H9 (cell line): Measurements from ENCODE around the gene RPS6KB2. TPM values are rescaled to one million over a fixed set of nuclear protein-coding genes. Genes with fewer than 3 reads are reported as not detected.

ENCODE experiments used
- DNase-seq: peaks from one replicate; pipeline ENCODE4 v3.0.0-alpha.2; 2017
- H2AFZ ChIP-seq: one replicate; pipeline ENCODE4 v1.6.1; 2013; ENCODE audit warnings: mild to moderate bottlenecking, low read length, control low read depth, moderate library complexity
- H2AK5ac ChIP-seq: 2 replicates; pipeline ENCODE4 v1.6.1; 2013; ENCODE audit warnings: low read length, control low read depth, mixed read lengths; ENCODE audit not compliant: insufficient read length
- H2BK120ac ChIP-seq: one replicate; pipeline ENCODE4 v1.6.1; 2013; ENCODE audit warnings: low read depth, mild to moderate bottlenecking, low read length, control low read depth, inconsistent platforms; ENCODE audit not compliant: poor library complexity, severe bottlenecking
- H2BK12ac ChIP-seq: 2 replicates; pipeline ENCODE4 v1.6.1; 2013; ENCODE audit warnings: low read length, control low read depth, mixed read lengths, low read depth; ENCODE audit not compliant: insufficient read length
- H2BK15ac ChIP-seq: 2 replicates; pipeline ENCODE4 v1.6.1; 2013; ENCODE audit warnings: low read depth, low read length, control low read depth
- H2BK20ac ChIP-seq: one replicate; pipeline ENCODE4 v1.6.1; 2013; ENCODE audit warnings: low read depth, mild to moderate bottlenecking, low read length, control low read depth, inconsistent platforms; ENCODE audit not compliant: poor library complexity, severe bottlenecking
- H2BK5ac ChIP-seq: 2 replicates; pipeline ENCODE4 v1.6.1; 2013; ENCODE audit warnings: low read length, control low read depth, mixed read lengths; ENCODE audit not compliant: insufficient read length
- H3K14ac ChIP-seq: 2 replicates; pipeline ENCODE4 v1.6.1; 2013; ENCODE audit warnings: low read length, control low read depth; ENCODE audit not compliant: insufficient read depth
- H3K18ac ChIP-seq: 2 replicates; pipeline ENCODE4 v1.6.1; 2013; ENCODE audit warnings: low read depth, mild to moderate bottlenecking, mixed read lengths, low read length, control low read depth; ENCODE audit not compliant: insufficient read length
- H3K23ac ChIP-seq: 2 replicates; pipeline ENCODE4 v1.6.1; 2013; ENCODE audit warnings: low read length, control low read depth, mixed read lengths, low read depth; ENCODE audit not compliant: insufficient read length
- H3K23me2 ChIP-seq: 2 replicates; pipeline ENCODE4 v1.6.1; 2013; ENCODE audit warnings: low read depth, mild to moderate bottlenecking, mixed read lengths, low read length, control low read depth; ENCODE audit not compliant: insufficient read length, poor library complexity, severe bottlenecking
- H3K27ac ChIP-seq: 2 replicates; pipeline ENCODE4 v1.5.1; 2013; ENCODE audit warnings: low read length, control low read depth, mixed read lengths, low read depth; ENCODE audit not compliant: insufficient read length
- H3K27me3 ChIP-seq: 2 replicates; pipeline ENCODE4 v1.6.1; 2013; ENCODE audit warnings: low read length, control low read depth, inconsistent platforms; ENCODE audit not compliant: insufficient read depth
- H3K4ac ChIP-seq: 2 replicates; pipeline ENCODE4 v1.6.1; 2013; ENCODE audit warnings: low read depth, mild to moderate bottlenecking, control low read depth, inconsistent platforms, low read length, moderate library complexity
- H3K4me1 ChIP-seq: 2 replicates; pipeline ENCODE4 v1.6.1; 2013; ENCODE audit warnings: low read length, control low read depth, inconsistent platforms; ENCODE audit not compliant: insufficient read depth
- H3K4me2 ChIP-seq: 2 replicates; pipeline ENCODE4 v1.6.1; 2013; ENCODE audit warnings: low read length, control low read depth, mixed read lengths; ENCODE audit not compliant: insufficient read length, insufficient read depth
- H3K56ac ChIP-seq: 2 replicates; pipeline ENCODE4 v1.6.1; 2013; ENCODE audit warnings: low read depth, mild to moderate bottlenecking, mixed read lengths, low read length, control low read depth; ENCODE audit not compliant: insufficient read length
- H3K79me1 ChIP-seq: 2 replicates; pipeline ENCODE4 v1.6.1; 2013; ENCODE audit warnings: low read depth, mild to moderate bottlenecking, moderate library complexity, low read length, control low read depth, inconsistent platforms; ENCODE audit not compliant: insufficient read depth, poor library complexity, severe bottlenecking
- H3K79me2 ChIP-seq: 2 replicates; pipeline ENCODE4 v1.6.1; 2013; ENCODE audit warnings: low read length, control low read depth, inconsistent platforms; ENCODE audit not compliant: insufficient read depth
- H3K9ac ChIP-seq: 2 replicates; pipeline ENCODE4 v1.6.1; 2013; ENCODE audit warnings: low read length, control low read depth, mixed read lengths; ENCODE audit not compliant: insufficient read length; ENCODE audit errors: extremely low read depth
- H3K9me3 ChIP-seq: one replicate; pipeline ENCODE4 v1.6.1; 2013; ENCODE audit warnings: low read depth, low read length, inconsistent platforms; ENCODE audit not compliant: control insufficient read depth
- H3T11ph ChIP-seq: one replicate; pipeline ENCODE4 v1.6.1; 2013; ENCODE audit warnings: mild to moderate bottlenecking, low read length, control low read depth, inconsistent platforms
- H4K20me1 ChIP-seq: one replicate; pipeline ENCODE4 v1.6.1; 2013; ENCODE audit not compliant: control insufficient read depth, insufficient read length, insufficient read depth
- H4K5ac ChIP-seq: 2 replicates; pipeline ENCODE4 v1.6.1; 2013; ENCODE audit warnings: low read depth, mild to moderate bottlenecking, mixed read lengths, low read length, control low read depth; ENCODE audit not compliant: insufficient read length
- H4K8ac ChIP-seq: replicated peaks from 2 replicates; pipeline ENCODE4 v1.6.1; 2013; ENCODE audit warnings: low read length, control low read depth, mixed read lengths, low read depth; ENCODE audit not compliant: insufficient read length
- H4K91ac ChIP-seq: 2 replicates; pipeline ENCODE4 v1.6.1; 2013; ENCODE audit warnings: low read depth, mild to moderate bottlenecking, moderate library complexity, mixed read lengths, low read length, control low read depth; ENCODE audit not compliant: insufficient read length
- H3K27ac Mint-ChIP-seq, 3 experiments: 2 replicates in 2 of 3; 3 replicates in 1 of 3; pipeline ENCODE4 v1.8.0; 2020 to 2021; ENCODE audit warnings: mixed read lengths in 3 of 3, mild to moderate bottlenecking in 1 of 3, moderate library complexity in 1 of 3
- H3K27me3 Mint-ChIP-seq: 2 replicates; pipeline ENCODE4 v1.8.0; 2021; ENCODE audit warnings: low read depth, mild to moderate bottlenecking, moderate library complexity, mixed read lengths
- H3K36me3 Mint-ChIP-seq, 3 experiments: 2 replicates in 2 of 3; 3 replicates in 1 of 3; pipeline ENCODE4 v1.8.0; 2020 to 2021; ENCODE audit warnings: low read depth in 3 of 3, mixed read lengths in 3 of 3; ENCODE audit not compliant: insufficient read depth in 1 of 3
- H3K4me1 Mint-ChIP-seq, 2 experiments: 2 replicates each; pipeline ENCODE4 v1.8.0; 2020; ENCODE audit warnings: mixed read lengths in 2 of 2
- H3K4me3 Mint-ChIP-seq, 2 experiments: 2 replicates in 1 of 2; 3 replicates in 1 of 2; pipeline ENCODE4 v1.8.0; 2020 to 2021; ENCODE audit warnings: mild to moderate bottlenecking in 2 of 2, mixed read lengths in 2 of 2, moderate library complexity in 1 of 2
- H3K9me3 Mint-ChIP-seq, 2 experiments: 2 replicates in 1 of 2; 3 replicates in 1 of 2; pipeline ENCODE4 v1.8.0; 2020; ENCODE audit warnings: mild to moderate bottlenecking in 2 of 2, mixed read lengths in 2 of 2, moderate library complexity in 1 of 2
- WGBS: extraction: QIAGEN DNeasy Blood & Tissue Kit; methylation state at CpG from one replicate; pipeline ENCODE4 v1.1.7; 2013; ENCODE audit warnings: missing lambda C conversion rate, low lambda C conversion rate, mixed read lengths; ENCODE audit not compliant: insufficient read length; ENCODE audit errors: extremely low coverage; 5-methylcytosine and 5-hydroxymethylcytosine counted together
- total RNA-seq: library from RNA; stranded (reverse); gene quantifications from 2 replicates; pipeline ENCODE4 v1.2.1, GENCODE V29; 2021
- TF ChIP-seq, protein P1 (sequence below): fragments of 200-600 bp; sonication (generic); conservative IDR thresholded peaks from 3 replicates; pipeline ENCODE4 v1.8.0; 2021; ENCODE audit warnings: antibody characterized with exemption, mild to moderate bottlenecking

Gene RPS6KB2
- total RNA-seq, 1 experiment from 2014 or later = 51.7 TPM

DNA sequence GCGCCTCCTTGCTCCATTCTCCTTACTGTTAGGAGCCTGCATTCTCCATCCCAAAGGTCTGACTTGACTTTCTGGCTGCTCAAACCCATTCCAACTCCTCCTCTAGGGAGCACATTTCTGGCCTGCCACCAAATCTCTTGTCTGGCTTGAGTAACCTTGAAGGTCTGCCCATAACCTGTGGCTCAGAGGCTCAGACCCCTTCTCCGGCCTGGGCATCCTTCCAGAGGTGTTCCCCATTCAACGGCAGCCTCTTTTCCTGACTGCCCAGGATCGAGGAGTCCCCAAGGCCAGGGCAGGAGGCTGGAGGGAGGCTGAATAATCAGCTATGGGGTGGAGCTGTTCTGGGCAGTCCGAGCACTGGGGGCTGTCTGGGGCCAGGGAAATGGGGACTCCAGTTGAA is 34.3 kb upstream of the RPS6KB2 start:
- Histone ChIP-seq H2BK20ac (no peak overlapping the region), H4K91ac (no peak overlapping the region), H3K27me3 (no peaks in the 10 kb centered on the region), H3K18ac (no peak overlapping the region), H3K23me2 (peaks cover 13% of the 10 kb centered on the region), H3K14ac (no peak overlapping the region), H3K79me1 (no peaks in the 10 kb centered on the region), H3K9ac (no peak overlapping the region), H3K4ac (no peak overlapping the region), H4K20me1 (no peaks in the 10 kb centered on the region), H2BK5ac (no peak overlapping the region), H3K4me2 (no peak overlapping the region), H3K9me3 (no peaks in the 10 kb centered on the region), H3T11ph (no peak overlapping the region), H3K79me2 (no peaks in the 10 kb centered on the region), H2AK5ac (no peak overlapping the region), H4K8ac (no peak overlapping the region), H3K27ac (no peak overlapping the region), H3K4me1 (no peaks in the 10 kb centered on the region; the same call in 1 of the 2 replicates), H2BK15ac (no peak overlapping the region), H2BK12ac (no peak overlapping the region), H4K5ac (no peak overlapping the region), H3K56ac (no peak overlapping the region), H2BK120ac (no peak overlapping the region), H2AFZ (no peak overlapping the region), H3K23ac (no peak overlapping the region)
- Mint-ChIP-seq H3K4me3 (peak overlapping the region; percentile 44 to 47; a peak in 4 of 5 replicates), H3K9me3 (no peaks in the 10 kb centered on the region; a peak in 1 of 5 replicates), H3K36me3 (peaks cover 19 to 42% (median 38%) of the 10 kb centered on the region in 3 experiments), H3K4me1 (peaks cover 26 to 30% of the 10 kb centered on the region in 2 experiments), H3K27ac (peak overlapping the region in 1 of 3 experiments; percentile 59; a peak in 1 of 7 replicates), H3K27me3 (no peaks in the 10 kb centered on the region)
- no peak for DNase-seq
- TF ChIP-seq, protein P1, sequence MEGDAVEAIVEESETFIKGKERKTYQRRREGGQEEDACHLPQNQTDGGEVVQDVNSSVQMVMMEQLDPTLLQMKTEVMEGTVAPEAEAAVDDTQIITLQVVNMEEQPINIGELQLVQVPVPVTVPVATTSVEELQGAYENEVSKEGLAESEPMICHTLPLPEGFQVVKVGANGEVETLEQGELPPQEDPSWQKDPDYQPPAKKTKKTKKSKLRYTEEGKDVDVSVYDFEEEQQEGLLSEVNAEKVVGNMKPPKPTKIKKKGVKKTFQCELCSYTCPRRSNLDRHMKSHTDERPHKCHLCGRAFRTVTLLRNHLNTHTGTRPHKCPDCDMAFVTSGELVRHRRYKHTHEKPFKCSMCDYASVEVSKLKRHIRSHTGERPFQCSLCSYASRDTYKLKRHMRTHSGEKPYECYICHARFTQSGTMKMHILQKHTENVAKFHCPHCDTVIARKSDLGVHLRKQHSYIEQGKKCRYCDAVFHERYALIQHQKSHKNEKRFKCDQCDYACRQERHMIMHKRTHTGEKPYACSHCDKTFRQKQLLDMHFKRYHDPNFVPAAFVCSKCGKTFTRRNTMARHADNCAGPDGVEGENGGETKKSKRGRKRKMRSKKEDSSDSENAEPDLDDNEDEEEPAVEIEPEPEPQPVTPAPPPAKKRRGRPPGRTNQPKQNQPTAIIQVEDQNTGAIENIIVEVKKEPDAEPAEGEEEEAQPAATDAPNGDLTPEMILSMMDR = no peak
- no CpG with 5 or more reads among the region's 5 CpGs for WGBS
